ENCODE data around the gene MRPL10.

Gene MRPL10

GRCh38 chr17:47831003-47831933, at the start of gene MRPL10, which contains the start of gene LRRC46:
Gene MRPL10 (minus strand): TSS chr17:47831541. CDS start chr17:47831511, 30 bp downstream.
Gene LRRC46 (plus strand): TSS chr17:47831670. CDS start chr17:47831990, 320 bp downstream.
- POLR2A ChIA-PET, result interaction anchor here (0.6 kb wide), 1 partner anchor 116 kb away, joined by 5 read pairs; no protein-coding TSS in a partner anchor
- DNase-seq (ENCODE audit: extremely low spot score), result peak; percentile 99
- CTCF ChIA-PET, result interaction anchor here (0.7 to 5.8 kb wide), 9 partner anchors 9 to 147 kb away, joined by 3 to 49 read pairs (median 4); partner anchors contain the start of genes CDK5RAP3, SCRN2 and SP2
- TF ChIP-seq CTCF (IDR thresholded peaks at IDR 0.05; ENCODE audit: control extremely low read depth, extremely low read depth, low read depth, missing control alignments), result no peak

GRCh38 chr17:47879776-47880454, 48.6 kb upstream of the MRPL10 start:
- no peak for TF ChIP-seq CTCF (IDR thresholded peaks at IDR 0.05; ENCODE audit: control extremely low read depth, extremely low read depth, low read depth, missing control alignments)
- ChIA-PET POLR2A (no interaction called here), CTCF (interaction anchor here (0.9 to 18.7 kb wide), 5 partner anchors 9 to 29 kb away, joined by 3 to 687 read pairs (median 6); partner anchors contain the start of genes SCRN2 and SP6)
- no peak for DNase-seq (ENCODE audit: extremely low spot score)

GRCh38 chr17:47879028-47879585, 47.8 kb upstream of the MRPL10 start:
- ChIA-PET CTCF (interaction anchor here (0.9 to 18.7 kb wide), 6 partner anchors 8 to 28 kb away, joined by 3 to 687 read pairs (median 5); partner anchors contain the start of genes SCRN2 and SP6), POLR2A (no interaction called here)
- no peak for TF ChIP-seq CTCF (IDR thresholded peaks at IDR 0.05; ENCODE audit: control extremely low read depth, extremely low read depth, low read depth, missing control alignments)
- no peak for DNase-seq (ENCODE audit: extremely low spot score)

- no peak for TF ChIP-seq CTCF (IDR thresholded peaks at IDR 0.05; ENCODE audit: control extremely low read depth, extremely low read depth, low read depth, missing control alignments)
- DNase-seq (ENCODE audit: extremely low spot score), result no peak
- ChIA-PET POLR2A (no interaction called here), CTCF (interaction anchor here (0.9 to 18.7 kb wide), 4 partner anchors 10 to 27 kb away, joined by 3 to 687 read pairs (median 6); partner anchors contain the start of genes SCRN2 and SP6)
Measured at GRCh38 chr17:47878203-47879027, 47.1 kb upstream of the MRPL10 start.

- no peak for DNase-seq (ENCODE audit: extremely low spot score)
- POLR2A ChIA-PET, result no interaction called here
- no peak for TF ChIP-seq CTCF (IDR thresholded peaks at IDR 0.05; ENCODE audit: control extremely low read depth, extremely low read depth, low read depth, missing control alignments)
- CTCF ChIA-PET, result interaction anchor here (1.5 to 18.7 kb wide), 3 partner anchors 12 to 26 kb away, joined by 4 to 687 read pairs (median 7); partner anchors contain the start of genes SCRN2 and SP6
Measured at GRCh38 chr17:47877368-47878034, 46.2 kb upstream of the MRPL10 start.

Data from GM10248 (cell line).